Peyer's patch (tissue), 4 donors: ENCODE results near the gene PLA2G2F. TPM values are rescaled to one million over a fixed set of nuclear protein-coding genes. Genes with fewer than 3 reads are reported as not detected.
"Not testable (repeated sequence)": the region's sequence is repeated elsewhere in the genome, so short reads cannot be mapped to it uniquely, and the experiment has no call there.

Experiments
- DNase-seq, 3 donors: peaks; one replicate each; pipeline ENCODE4 v3.0.0-alpha.2; 2017 to 2019
- H3K27ac ChIP-seq, 4 donors: fragments of 200-600 bp; sonication (generic); one replicate each; pipeline ENCODE4 v1.5.1; 2016 to 2019
- H3K27me3 ChIP-seq, 2 donors: fragments of 200-600 bp; sonication (generic); one replicate each; pipeline ENCODE4 v1.5.1; 2019
- H3K36me3 ChIP-seq, 3 donors: fragments of 200-600 bp; sonication (generic); one replicate each; pipeline ENCODE4 v1.5.1; 2016 to 2019
- H3K4me1 ChIP-seq, 4 donors: fragments of 200-600 bp; sonication (generic); one replicate each; pipeline ENCODE4 v1.5.1; 2016 to 2019
- H3K4me3 ChIP-seq, 4 donors: fragments of 200-600 bp; sonication (generic); 1 replicate in 3 of 4; 2 replicates in 1 of 4; pipeline ENCODE4 v1.5.1; 2016 to 2019; ENCODE audit warnings: mild to moderate bottlenecking in 1 of 4
- H3K9me3 ChIP-seq, 4 donors: fragments of 200-600 bp; sonication (generic); one replicate each; pipeline ENCODE4 v1.5.1; 2016 to 2019; ENCODE audit warnings: mild to moderate bottlenecking in 1 of 4
- POLR2A ChIP-seq, 2 donors: fragments of 450-650 bp; IDR thresholded peaks; one replicate each; pipeline ENCODE4 v1.5.1; 2017; ENCODE audit warnings: antibody characterized with exemption in 2 of 2, mild to moderate bottlenecking in 2 of 2, moderate library complexity in 2 of 2
- total RNA-seq, 4 donors: library from RNA; depleted of rRNA; stranded (reverse); fragments of >200 nt; gene quantifications; one replicate each; pipeline ENCODE4 v1.1.0, GENCODE V29; 2016
- TF ChIP-seq, protein P1 (sequence below), 6 experiments: fragments of 450-650 bp in 4 of 6; fragments of 200-600 bp in 2 of 6; sonication (generic) in 1 of 6; IDR thresholded peaks; one replicate each; pipeline ENCODE4 v1.5.1; 2017 to 2019; ENCODE audit warnings: antibody characterized with exemption in 6 of 6, mild to moderate bottlenecking in 3 of 6, moderate library complexity in 1 of 6

Gene PLA2G2F
- total RNA-seq, 4 donors from 2014 or later = 0.27 to 0.35 TPM; not detected in 2

DNA sequence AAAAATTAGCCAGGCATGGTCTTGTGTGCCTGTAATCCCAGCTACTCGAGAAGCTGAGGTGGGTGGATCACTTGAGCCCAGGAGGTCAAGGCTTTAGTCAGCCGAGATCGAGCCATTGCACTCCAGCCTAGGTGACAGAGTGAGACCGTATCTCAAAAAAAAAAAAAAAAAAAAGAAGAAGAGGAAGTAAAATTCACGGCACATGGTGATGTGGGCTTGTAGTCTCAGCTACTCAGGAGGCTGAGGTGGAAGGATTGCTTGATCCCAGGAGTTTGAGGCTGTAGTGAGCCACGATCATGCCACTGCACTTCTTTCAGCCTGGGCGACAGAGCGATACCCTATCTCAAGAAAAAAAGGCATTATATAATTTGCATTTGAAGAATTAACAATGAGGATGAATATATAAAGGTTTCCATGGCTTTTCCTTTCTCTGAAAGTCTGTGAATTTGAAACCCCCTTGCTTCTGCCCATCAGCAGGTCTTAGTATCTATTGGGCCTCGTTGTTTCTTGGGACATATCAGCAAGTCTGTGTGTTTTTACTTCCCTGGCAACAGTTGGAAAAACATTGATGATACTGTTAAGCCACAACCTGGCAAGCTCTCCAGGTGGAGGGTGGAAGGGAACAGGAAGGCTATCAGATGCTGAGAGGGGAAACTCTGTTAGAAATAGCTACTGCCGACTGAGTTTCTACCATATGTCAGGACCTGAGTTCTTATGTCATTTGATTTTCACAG, 15.2 kb upstream of the PLA2G2F start:
- H3K27ac ChIP-seq = no peak overlapping the region
- no peaks in the 10 kb centered on the region for H3K36me3 ChIP-seq
- TF ChIP-seq, protein P1, sequence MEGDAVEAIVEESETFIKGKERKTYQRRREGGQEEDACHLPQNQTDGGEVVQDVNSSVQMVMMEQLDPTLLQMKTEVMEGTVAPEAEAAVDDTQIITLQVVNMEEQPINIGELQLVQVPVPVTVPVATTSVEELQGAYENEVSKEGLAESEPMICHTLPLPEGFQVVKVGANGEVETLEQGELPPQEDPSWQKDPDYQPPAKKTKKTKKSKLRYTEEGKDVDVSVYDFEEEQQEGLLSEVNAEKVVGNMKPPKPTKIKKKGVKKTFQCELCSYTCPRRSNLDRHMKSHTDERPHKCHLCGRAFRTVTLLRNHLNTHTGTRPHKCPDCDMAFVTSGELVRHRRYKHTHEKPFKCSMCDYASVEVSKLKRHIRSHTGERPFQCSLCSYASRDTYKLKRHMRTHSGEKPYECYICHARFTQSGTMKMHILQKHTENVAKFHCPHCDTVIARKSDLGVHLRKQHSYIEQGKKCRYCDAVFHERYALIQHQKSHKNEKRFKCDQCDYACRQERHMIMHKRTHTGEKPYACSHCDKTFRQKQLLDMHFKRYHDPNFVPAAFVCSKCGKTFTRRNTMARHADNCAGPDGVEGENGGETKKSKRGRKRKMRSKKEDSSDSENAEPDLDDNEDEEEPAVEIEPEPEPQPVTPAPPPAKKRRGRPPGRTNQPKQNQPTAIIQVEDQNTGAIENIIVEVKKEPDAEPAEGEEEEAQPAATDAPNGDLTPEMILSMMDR (IDR thresholded peaks at IDR 0.05) = no peak
- TF ChIP-seq POLR2A (IDR thresholded peaks at IDR 0.05) = no peak

GRCh38 chr1:20124456-20125057, 14.6 kb upstream of the PLA2G2F start:
- H3K27ac ChIP-seq = no peak overlapping the region
- H3K9me3 ChIP-seq = no peaks in the 10 kb centered on the region
- TF ChIP-seq POLR2A (IDR thresholded peaks at IDR 0.05) = no peak
- TF ChIP-seq, protein P1 (IDR thresholded peaks at IDR 0.05) = no peak
- H3K36me3 ChIP-seq = no peaks in the 10 kb centered on the region
- DNase-seq = peak in 1 of 3 donors; percentile 68
- H3K27me3 ChIP-seq = no peaks in the 10 kb centered on the region
- no peak overlapping the region for H3K4me3 ChIP-seq
- H3K4me1 ChIP-seq = peaks cover 0 to 4% (median 0%) of the 10 kb centered on the region in 4 donors

More for the DNA sequence above, 15.2 kb upstream of the PLA2G2F start:
- Histone ChIP-seq H3K4me3 (no peak overlapping the region), H3K9me3 (no peaks in the 10 kb centered on the region), H3K27me3 (no peaks in the 10 kb centered on the region), H3K4me1 (peaks cover 0 to 4% (median 0%) of the 10 kb centered on the region in 4 donors)
- DNase-seq = no peak

DNA sequence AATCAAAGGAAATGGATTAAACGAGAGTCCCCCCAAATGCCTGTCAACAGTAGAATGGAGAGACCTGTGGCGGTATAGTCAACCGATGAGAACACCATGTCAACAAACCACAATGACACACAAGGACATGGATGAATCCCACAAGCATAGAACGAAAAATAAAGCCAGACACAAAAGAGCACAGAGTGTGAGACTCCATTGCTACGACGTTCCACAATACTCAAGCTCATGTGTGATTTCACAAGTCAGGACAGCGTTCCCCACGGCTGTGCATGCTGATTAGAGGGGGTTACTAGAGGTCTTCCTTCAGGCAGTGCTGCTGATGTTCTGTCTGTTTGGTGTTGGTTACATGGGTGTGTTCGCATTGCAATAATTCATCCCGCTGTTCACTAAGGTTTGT, 14.0 kb upstream of the PLA2G2F start:
- no peak for DNase-seq
- Histone ChIP-seq H3K9me3 (no peaks in the 10 kb centered on the region), H3K4me1 (peaks cover 0 to 4% (median 0%) of the 10 kb centered on the region in 4 donors), H3K4me3 (no peak overlapping the region), H3K27ac (no peak overlapping the region), H3K27me3 (no peaks in the 10 kb centered on the region), H3K36me3 (no peaks in the 10 kb centered on the region)
- TF ChIP-seq, protein P1 (IDR thresholded peaks at IDR 0.05) = no peak

DNA sequence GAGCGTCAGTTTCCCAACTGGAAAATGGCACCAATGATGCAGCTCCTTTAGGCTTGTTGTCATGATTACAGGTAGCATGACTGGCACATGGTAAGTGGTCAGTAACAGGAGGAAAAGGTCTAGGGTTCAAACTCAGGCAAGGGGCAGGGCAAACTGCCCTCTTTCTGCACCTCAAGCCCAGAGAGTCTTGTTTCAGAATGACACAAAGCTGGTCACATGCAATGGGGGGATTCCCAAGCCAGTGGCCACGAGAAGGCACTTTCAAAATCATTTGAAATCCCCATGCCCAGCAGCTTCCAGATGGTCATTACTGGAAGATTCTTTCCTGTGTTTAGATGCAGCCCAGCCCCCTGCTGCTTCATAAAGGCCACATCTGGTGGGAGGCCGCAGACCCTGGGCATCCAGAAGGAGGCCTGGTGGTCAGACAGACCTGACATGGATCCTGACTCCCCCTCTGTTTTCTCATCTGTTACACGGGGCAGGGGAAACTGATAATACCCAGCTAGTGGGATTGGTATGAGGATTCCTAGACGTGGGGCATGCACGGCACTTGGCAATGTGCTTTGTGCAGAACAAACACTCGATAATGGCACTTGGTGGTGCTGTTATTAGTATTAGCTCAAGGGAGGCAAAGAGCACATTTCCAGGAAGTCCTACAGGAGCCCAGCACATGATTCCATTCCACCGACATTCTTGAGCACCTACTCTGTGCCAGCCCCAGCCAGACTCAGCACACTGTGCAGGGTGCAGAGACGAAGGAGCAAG, 12.9 kb upstream of the PLA2G2F start:
- no peaks in the 10 kb centered on the region for H3K36me3 ChIP-seq
- H3K27me3 ChIP-seq = no peaks in the 10 kb centered on the region
- H3K4me1 ChIP-seq = peaks cover 0 to 4% (median 0%) of the 10 kb centered on the region in 4 donors
- H3K4me3 ChIP-seq = no peak overlapping the region
- H3K9me3 ChIP-seq = no peaks in the 10 kb centered on the region
- no peak for TF ChIP-seq POLR2A (IDR thresholded peaks at IDR 0.05)
- TF ChIP-seq, protein P1 (IDR thresholded peaks at IDR 0.05) = no peak
- H3K27ac ChIP-seq = no peak overlapping the region
- no peak for DNase-seq

- Histone ChIP-seq H3K27ac (no peak overlapping the region), H3K9me3 (no peaks in the 10 kb centered on the region), H3K36me3 (no peaks in the 10 kb centered on the region), H3K27me3 (no peaks in the 10 kb centered on the region), H3K4me1 (peaks cover 0 to 4% (median 0%) of the 10 kb centered on the region in 4 donors), H3K4me3 (no peak overlapping the region)
- TF ChIP-seq, protein P1 (IDR thresholded peaks at IDR 0.05) = no peak
- TF ChIP-seq POLR2A (IDR thresholded peaks at IDR 0.05) = no peak
- DNase-seq = no peak
Observed at GRCh38 chr1:20126806-20127440, 12.2 kb upstream of the PLA2G2F start.

DNA sequence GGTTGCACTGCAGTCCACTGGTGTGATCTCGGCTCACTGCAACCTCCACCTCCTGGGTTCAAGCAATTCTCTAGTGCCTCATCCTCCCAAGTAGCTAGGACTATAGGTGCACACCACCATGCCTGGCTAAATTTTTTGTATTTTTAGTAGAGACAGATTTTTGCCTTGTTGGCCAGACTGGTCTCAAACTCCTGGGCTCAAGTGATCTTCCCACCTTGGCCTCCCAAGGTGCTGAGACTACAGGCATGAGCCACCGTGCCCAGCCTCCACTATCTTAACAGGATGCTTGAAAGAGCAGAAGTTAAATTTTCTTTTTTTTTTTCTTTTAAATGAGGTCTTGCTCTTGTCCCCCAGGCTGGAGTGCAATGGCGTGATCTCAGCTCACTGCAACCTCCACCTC, 8.6 kb upstream of the PLA2G2F start:
- not testable (repeated sequence) for H3K4me3 ChIP-seq, H3K27ac ChIP-seq, H3K36me3 ChIP-seq, H3K27me3 ChIP-seq, H3K9me3 ChIP-seq, H3K4me1 ChIP-seq
- peak in 1 of 3 donors; percentile 10 for DNase-seq
